GM12878 (cell line): ENCODE data around the gene PRLH. TPM values are rescaled to one million over a fixed set of nuclear protein-coding genes. Genes with fewer than 3 reads are reported as not detected.

ENCODE experiments used
- ATAC-seq: fragments of 200-7000 bp; cut with Tn5 transposase; 3 replicates; pipeline ENCODE4 v1.9.1; 2020; ENCODE audit warnings: mild to moderate bottlenecking, moderate library complexity
- BruUV-seq: library from RNA; stranded (reverse); fragments of 400-500 nt; replicated peaks from 2 replicates; lab custom pipeline; 2021; lab: Mats Ljungman, UMichigan
- CTCF ChIA-PET: fragments of 300-600 bp; sonication (Branson Sonifier 250); formaldehyde crosslinking; extraction: SDS; loops from one replicate; lab custom pipeline; 2021; ENCODE audit warnings: inconsistent platforms; lab: Yijun Ruan, JAX
- POLR2A ChIA-PET: fragments of 350-600 bp; formaldehyde crosslinking; extraction: SDS; loops from one replicate; lab custom pipeline; 2021; ENCODE audit warnings: inconsistent platforms; lab: Charles Lee
- RAD21 ChIA-PET: fragments of 300-600 bp; sonication (Branson Sonifier 250); formaldehyde crosslinking; loops from one replicate; lab custom pipeline; 2023; ENCODE audit warnings: antibody characterized with exemption; ENCODE audit not compliant: unreplicated experiment; lab: Charles Lee
- SMC1A ChIA-PET: fragments of 300-600 bp; sonication (Branson Sonifier 250); formaldehyde crosslinking; loops from one replicate; lab custom pipeline; 2023; ENCODE audit not compliant: unreplicated experiment, uncharacterized antibody; lab: Charles Lee
- DNase-seq: peaks from one replicate; pipeline ENCODE4 v3.0.0-alpha.2; 2011; ENCODE audit warnings: low read depth, low spot score
- FAIRE-seq: peaks from 3 replicates; lab custom pipeline; 2011; peaks lifted over from hg19 to GRCh38; lab: Jason Lieb, UNC
- H2AFZ ChIP-seq: 2 replicates; pipeline ENCODE4 v1.6.0; 2011; ENCODE audit warnings: low read depth, low read length, control low read depth; ENCODE audit not compliant: control insufficient read depth
- H3K27ac ChIP-seq: 2 replicates; pipeline ENCODE4 v1.5.1; 2011; ENCODE audit warnings: control low read depth; ENCODE audit not compliant: control insufficient read depth, insufficient read depth
- H3K27me3 ChIP-seq, 2 experiments: replicated peaks in 1 of 2; 2 replicates each; pipeline versions ENCODE4 v1.6.0 to v1.6.1; 2011; ENCODE audit warnings: low read length in 1 of 2; ENCODE audit not compliant: control insufficient read depth in 2 of 2, insufficient read depth in 2 of 2
- H3K36me3 ChIP-seq, 2 experiments: 2 replicates each; pipeline ENCODE4 v1.5.1; 2011; ENCODE audit warnings: low read length in 1 of 2; ENCODE audit not compliant: control insufficient read depth in 2 of 2, insufficient read depth in 2 of 2
- H3K4me1 ChIP-seq: 2 replicates; pipeline ENCODE4 v1.6.1; 2011; ENCODE audit warnings: mild to moderate bottlenecking, low read length, moderate library complexity, mixed read lengths; ENCODE audit not compliant: control insufficient read depth, insufficient read depth
- H3K4me2 ChIP-seq: 2 replicates; pipeline ENCODE4 v1.6.0; 2011; ENCODE audit warnings: control low read depth; ENCODE audit not compliant: control insufficient read depth, insufficient read depth
- H3K4me3 ChIP-seq: fragments of 200-600 bp; sonication (generic); 2 replicates; pipeline ENCODE4 v1.5.1; 2016
- H3K79me2 ChIP-seq: 2 replicates; pipeline ENCODE4 v1.6.0; 2011; ENCODE audit warnings: low read length; ENCODE audit not compliant: control insufficient read depth, insufficient read depth
- H3K9ac ChIP-seq: 2 replicates; pipeline ENCODE4 v1.8.0; 2011; ENCODE audit warnings: low read length, control low read depth, mixed read lengths; ENCODE audit not compliant: control insufficient read depth, insufficient read depth
- H3K9me3 ChIP-seq: replicated peaks from 3 replicates; pipeline ENCODE4 v1.5.1; 2011; ENCODE audit warnings: mild to moderate bottlenecking, low read length; ENCODE audit not compliant: control insufficient read depth, insufficient read depth
- H4K20me1 ChIP-seq: 2 replicates; pipeline ENCODE4 v1.6.0; 2011; ENCODE audit not compliant: control insufficient read depth, insufficient read depth
- IRF4 ChIP-seq: IDR thresholded peaks from 2 replicates; pipeline ENCODE4 v1.6.1; 2011; ENCODE audit warnings: low read depth, low read length
- NFXL1 ChIP-seq: fragments of 450-650 bp; IDR thresholded peaks from 2 replicates; pipeline ENCODE4 v1.6.1; 2017; ENCODE audit warnings: antibody characterized with exemption, mild to moderate bottlenecking, borderline replicate concordance
- PRDM15 ChIP-seq: fragments of 450-650 bp; formaldehyde crosslinking; IDR thresholded peaks from 2 replicates; pipeline ENCODE4 v1.4.0; 2020; ENCODE audit warnings: mild to moderate bottlenecking, moderate library complexity
- SMAD5 ChIP-seq: IDR thresholded peaks from 2 replicates; pipeline ENCODE4 v1.6.1; 2016; ENCODE audit warnings: antibody characterized with exemption, low read depth
- whole genome bisulfite sequencing: methylation state at CpG from one replicate; pipeline ENCODE4 v1.1.6; 2016; ENCODE audit warnings: low lambda C conversion rate; ENCODE audit not compliant: insufficient replicate concordance, insufficient coverage; ENCODE audit errors: missing lambda C conversion rate; 5-methylcytosine and 5-hydroxymethylcytosine counted together
- in situ Hi-C: fragments of 300-500 bp; cut with MboI; formaldehyde crosslinking; loops from 9 replicates; pipeline ENCODE4 v1.14.3; 2018; ENCODE audit warnings: mixed read lengths
- intact Hi-C: fragments of 100-400 bp; cut with micrococcal nuclease; formaldehyde crosslinking; loops from one replicate; pipeline ENCODE4 v1.14.2; 2022; ENCODE audit not compliant: unreplicated experiment
- polyA plus RNA-seq, 11 experiments: library from polyadenylated mRNA; depleted of rRNA in 4 of 11; unstranded in 6 of 11; stranded (reverse) in 5 of 11; fragments of >200 nt; fragmentation: Nextera tagmentation in 4 of 11; fragmentation: Illumina TruSeq in 1 of 11; extraction: Ambion mirVana in 4 of 11; extraction: Trizol in 1 of 11; gene quantifications; 1 replicate in 1 of 11; 2 replicates in 10 of 11; pipeline versions ENCODE4 v1.2.1 to v1.2.3, GENCODE V29; 2011 to 2016; ENCODE audit warnings: inconsistent platforms in 2 of 11, missing spikeins in 2 of 11, low read depth in 1 of 11
- total RNA-seq, 4 experiments: library from RNA; depleted of rRNA in 3 of 4; stranded (reverse); fragments of >200 nt in 3 of 4; fragmentation: Illumina TruSeq in 1 of 4; extraction: Trizol in 1 of 4; gene quantifications; 2 replicates each; pipeline versions ENCODE4 v1.2.1 to v1.2.3, GENCODE V29; 2013 to 2021
- TF ChIP-seq, protein P1 (sequence below): fragments of 450-650 bp; IDR thresholded peaks from 2 replicates; pipeline ENCODE4 v1.6.1; 2017; ENCODE audit warnings: mild to moderate bottlenecking
- TF ChIP-seq, protein P2 (sequence below): IDR thresholded peaks from 2 replicates; pipeline ENCODE4 v1.6.1; 2011; ENCODE audit warnings: low read depth, low read length, improper control_type of control experiment, borderline replicate concordance

Gene PRLH
- total and polyA plus RNA-seq, 10 of the 15 experiments (the other 5 are each of a cell fraction or from before 2014, with no cell fraction given) = not detected

GRCh38 chr2:237602409-237602808 lies 36.0 kb downstream of the PRLH start:
- POLR2A ChIA-PET = interaction anchor here (0.8 kb wide), 1 partner anchor 15 kb away, joined by 5 read pairs; no protein-coding TSS in a partner anchor

More at GRCh38 chr2:237602409-237602808, 36.0 kb downstream of the PRLH start:
- RAD21 ChIA-PET = interaction anchor here (1.0 to 2.3 kb wide), 3 partner anchors 11 to 142 kb away, joined by 3 to 7 read pairs (median 5); no protein-coding TSS in a partner anchor
- FAIRE-seq (no peak), ATAC-seq (no peak), DNase-seq (no peak)
- in situ Hi-C loops (no loop called here), intact Hi-C loops (no loop called here)
- no peaks in the 10 kb centered on the region for H3K36me3 ChIP-seq
- no peaks in the 10 kb centered on the region for H3K27me3 ChIP-seq
- no peak overlapping the region for H3K4me3 ChIP-seq
- no peaks in the 10 kb centered on the region for H4K20me1 ChIP-seq
- SMC1A ChIA-PET = interaction anchor here (0.9 to 2.1 kb wide), 4 partner anchors 14 to 94 kb away, joined by 3 to 7 read pairs (median 4); no protein-coding TSS in a partner anchor
- H3K9ac ChIP-seq = no peak overlapping the region
- no peak overlapping the region for H3K4me2 ChIP-seq
- TF ChIP-seq SMAD5 = no peak
- TF ChIP-seq, protein P1, sequence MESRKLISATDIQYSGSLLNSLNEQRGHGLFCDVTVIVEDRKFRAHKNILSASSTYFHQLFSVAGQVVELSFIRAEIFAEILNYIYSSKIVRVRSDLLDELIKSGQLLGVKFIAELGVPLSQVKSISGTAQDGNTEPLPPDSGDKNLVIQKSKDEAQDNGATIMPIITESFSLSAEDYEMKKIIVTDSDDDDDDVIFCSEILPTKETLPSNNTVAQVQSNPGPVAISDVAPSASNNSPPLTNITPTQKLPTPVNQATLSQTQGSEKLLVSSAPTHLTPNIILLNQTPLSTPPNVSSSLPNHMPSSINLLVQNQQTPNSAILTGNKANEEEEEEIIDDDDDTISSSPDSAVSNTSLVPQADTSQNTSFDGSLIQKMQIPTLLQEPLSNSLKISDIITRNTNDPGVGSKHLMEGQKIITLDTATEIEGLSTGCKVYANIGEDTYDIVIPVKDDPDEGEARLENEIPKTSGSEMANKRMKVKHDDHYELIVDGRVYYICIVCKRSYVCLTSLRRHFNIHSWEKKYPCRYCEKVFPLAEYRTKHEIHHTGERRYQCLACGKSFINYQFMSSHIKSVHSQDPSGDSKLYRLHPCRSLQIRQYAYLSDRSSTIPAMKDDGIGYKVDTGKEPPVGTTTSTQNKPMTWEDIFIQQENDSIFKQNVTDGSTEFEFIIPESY = no peak
- no peak for TF ChIP-seq NFXL1
- TF ChIP-seq, protein P2, sequence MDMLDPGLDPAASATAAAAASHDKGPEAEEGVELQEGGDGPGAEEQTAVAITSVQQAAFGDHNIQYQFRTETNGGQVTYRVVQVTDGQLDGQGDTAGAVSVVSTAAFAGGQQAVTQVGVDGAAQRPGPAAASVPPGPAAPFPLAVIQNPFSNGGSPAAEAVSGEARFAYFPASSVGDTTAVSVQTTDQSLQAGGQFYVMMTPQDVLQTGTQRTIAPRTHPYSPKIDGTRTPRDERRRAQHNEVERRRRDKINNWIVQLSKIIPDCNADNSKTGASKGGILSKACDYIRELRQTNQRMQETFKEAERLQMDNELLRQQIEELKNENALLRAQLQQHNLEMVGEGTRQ = no peak
- TF ChIP-seq PRDM15 (CRISPR knock-in tag) = no peak
- TF ChIP-seq IRF4 = no peak
- H3K27ac ChIP-seq = no peak overlapping the region
- BruUV-seq = no TSS peak
- H3K9me3 ChIP-seq = no peaks in the 10 kb centered on the region
- no peak overlapping the region for H2AFZ ChIP-seq
- peaks cover 8% of the 10 kb centered on the region for H3K4me1 ChIP-seq
- CTCF ChIA-PET = interaction anchor here (1.3 to 2.8 kb wide), 3 partner anchors 30 to 143 kb away, joined by 5 to 11 read pairs (median 6); no protein-coding TSS in a partner anchor
- WGBS = 85% methylated on average over 7 of the region's 7 CpGs
- H3K79me2 ChIP-seq = no peaks in the 10 kb centered on the region
